SU-DHL-6 (cell line): Measurements from ENCODE around the gene THSD7B.

ENCODE experiments used
- H2AFZ ChIP-seq: fragments of 200-600 bp; sonication (generic); 2 replicates; pipeline ENCODE4 v1.6.1; 2014; ENCODE audit warnings: low read depth, mild to moderate bottlenecking, moderate library complexity, mixed read lengths, antibody characterized with exemption, low read length; ENCODE audit not compliant: severe bottlenecking
- H3F3A ChIP-seq: fragments of 200-600 bp; shearing (Covaris generic); 2 replicates; pipeline ENCODE4 v1.6.0; 2016; ENCODE audit warnings: antibody characterized with exemption, mild to moderate bottlenecking; ENCODE audit not compliant: insufficient read depth
- H3K27ac ChIP-seq: fragments of 200-600 bp; sonication (generic); 2 replicates; pipeline ENCODE4 v1.5.1; 2016; ENCODE audit warnings: low read depth, mild to moderate bottlenecking, low read length, moderate library complexity, mixed read lengths
- H3K27me3 ChIP-seq: fragments of 200-600 bp; sonication (generic), shearing (Covaris generic); 2 replicates; pipeline ENCODE4 v1.6.0; 2014; ENCODE audit warnings: mild to moderate bottlenecking, low read length
- H3K36me3 ChIP-seq: fragments of 200-600 bp; sonication (generic); 2 replicates; pipeline ENCODE4 v1.6.1; 2014; ENCODE audit warnings: mild to moderate bottlenecking, low read length, mixed read lengths
- H3K4me2 ChIP-seq: fragments of 300-600, 200-600 bp; shearing (Covaris generic), sonication (generic); 2 replicates; pipeline ENCODE4 v1.6.0; 2014; ENCODE audit warnings: low read length, low read depth, mild to moderate bottlenecking; ENCODE audit not compliant: poor library complexity, severe bottlenecking
- H3K4me3 ChIP-seq: fragments of 200-600 bp; sonication (generic); 2 replicates; pipeline ENCODE4 v1.5.1; 2014; ENCODE audit warnings: antibody characterized with exemption, low read length, mild to moderate bottlenecking, mixed read lengths; ENCODE audit not compliant: insufficient read depth, poor library complexity, severe bottlenecking
- H3K79me2 ChIP-seq: fragments of 200-600 bp; sonication (generic); 2 replicates; pipeline ENCODE4 v1.6.1; 2014; ENCODE audit warnings: mild to moderate bottlenecking, low read length, moderate library complexity; ENCODE audit not compliant: insufficient read depth
- H3K9ac ChIP-seq: fragments of 200-600 bp; sonication (generic); 2 replicates; pipeline ENCODE4 v1.7.0; 2014; ENCODE audit warnings: mild to moderate bottlenecking, low read length
- H3K9me2 ChIP-seq: fragments of 200-600 bp; sonication (generic); replicated peaks from 2 replicates; pipeline ENCODE4 v1.6.1; 2014; ENCODE audit warnings: low read length; ENCODE audit not compliant: insufficient read depth
- H3K9me3 ChIP-seq: fragments of 200-600 bp; sonication (generic); 2 replicates; pipeline ENCODE4 v1.6.1; 2014; ENCODE audit warnings: low read length, mixed read lengths; ENCODE audit not compliant: insufficient read depth
- H4K20me1 ChIP-seq: fragments of 200-600 bp; sonication (generic); 2 replicates; pipeline ENCODE4 v1.6.1; 2014; ENCODE audit warnings: low read depth, mild to moderate bottlenecking, antibody characterized with exemption, low read length, moderate library complexity, mixed read lengths
- EZH2phosphoT487 ChIP-seq: fragments of 200-600 bp; sonication (generic), shearing (Covaris generic); conservative IDR thresholded peaks from 2 replicates; pipeline ENCODE4 v1.6.1; 2018; ENCODE audit warnings: mild to moderate bottlenecking, antibody characterized with exemption, low read length, moderate library complexity, mixed read lengths
- TF ChIP-seq, protein P1 (sequence below): fragments of 200-600 bp; sonication (generic); IDR thresholded peaks from one replicate; pipeline ENCODE4 v1.5.1; 2017; ENCODE audit warnings: antibody characterized with exemption, mild to moderate bottlenecking, low read length, moderate library complexity; ENCODE audit not compliant: insufficient read depth, poor library complexity, severe bottlenecking

Gene THSD7B

DNA sequence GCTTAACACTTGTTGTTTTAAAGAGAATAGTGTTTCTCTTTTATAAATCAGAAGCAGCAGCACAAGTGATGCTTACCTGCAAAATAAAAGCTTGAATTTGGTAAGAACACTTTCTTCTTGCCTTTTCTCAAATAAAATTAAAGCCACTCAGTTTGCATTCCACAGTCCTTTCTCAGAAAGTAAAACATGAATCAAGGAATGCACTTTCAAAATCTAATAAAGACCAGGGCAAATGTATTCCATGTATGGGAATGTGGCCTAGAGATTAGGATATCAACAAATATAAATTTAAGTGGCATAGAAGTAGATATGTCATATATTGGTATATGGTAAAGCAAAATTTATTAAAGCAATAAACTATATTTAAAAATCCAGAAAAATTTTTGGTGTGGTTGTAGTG lies 352.8 kb downstream of the THSD7B start:
- no peak overlapping the region for H3K4me2 ChIP-seq
- no peaks in the 10 kb centered on the region for H3K9me2 ChIP-seq
- no peak overlapping the region for H3K27ac ChIP-seq
- H3K79me2 ChIP-seq = no peaks in the 10 kb centered on the region
- no peaks in the 10 kb centered on the region for H3K36me3 ChIP-seq
- TF ChIP-seq EZH2phosphoT487 = no peak
- TF ChIP-seq, protein P1, sequence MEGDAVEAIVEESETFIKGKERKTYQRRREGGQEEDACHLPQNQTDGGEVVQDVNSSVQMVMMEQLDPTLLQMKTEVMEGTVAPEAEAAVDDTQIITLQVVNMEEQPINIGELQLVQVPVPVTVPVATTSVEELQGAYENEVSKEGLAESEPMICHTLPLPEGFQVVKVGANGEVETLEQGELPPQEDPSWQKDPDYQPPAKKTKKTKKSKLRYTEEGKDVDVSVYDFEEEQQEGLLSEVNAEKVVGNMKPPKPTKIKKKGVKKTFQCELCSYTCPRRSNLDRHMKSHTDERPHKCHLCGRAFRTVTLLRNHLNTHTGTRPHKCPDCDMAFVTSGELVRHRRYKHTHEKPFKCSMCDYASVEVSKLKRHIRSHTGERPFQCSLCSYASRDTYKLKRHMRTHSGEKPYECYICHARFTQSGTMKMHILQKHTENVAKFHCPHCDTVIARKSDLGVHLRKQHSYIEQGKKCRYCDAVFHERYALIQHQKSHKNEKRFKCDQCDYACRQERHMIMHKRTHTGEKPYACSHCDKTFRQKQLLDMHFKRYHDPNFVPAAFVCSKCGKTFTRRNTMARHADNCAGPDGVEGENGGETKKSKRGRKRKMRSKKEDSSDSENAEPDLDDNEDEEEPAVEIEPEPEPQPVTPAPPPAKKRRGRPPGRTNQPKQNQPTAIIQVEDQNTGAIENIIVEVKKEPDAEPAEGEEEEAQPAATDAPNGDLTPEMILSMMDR = no peak
- no peak overlapping the region for H2AFZ ChIP-seq
- H3K9me3 ChIP-seq = no peaks in the 10 kb centered on the region
- H3K9ac ChIP-seq = no peak overlapping the region
- no peaks in the 10 kb centered on the region for H3F3A ChIP-seq
- H3K4me3 ChIP-seq = no peak overlapping the region
- H4K20me1 ChIP-seq = no peaks in the 10 kb centered on the region
- no peaks in the 10 kb centered on the region for H3K27me3 ChIP-seq

DNA sequence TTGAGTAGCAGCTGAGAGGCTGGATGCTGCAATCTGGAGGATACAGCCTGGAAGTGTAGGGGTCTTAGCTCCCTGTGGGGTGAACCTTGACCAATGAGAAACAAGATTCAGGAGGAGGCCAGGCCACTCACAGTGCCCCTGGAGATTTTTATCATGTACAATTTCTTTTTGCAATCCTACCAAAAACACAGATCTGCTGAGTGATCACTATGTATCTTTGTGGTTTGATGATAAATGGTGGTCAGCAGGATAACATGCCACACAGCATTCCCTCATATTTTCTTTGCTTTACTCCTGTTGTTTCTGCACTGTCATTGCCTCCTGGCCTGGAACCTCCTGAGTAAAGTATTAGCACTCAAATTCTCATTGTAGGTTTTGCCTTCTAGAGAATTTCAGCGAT lies 357.9 kb downstream of the THSD7B start:
- Histone ChIP-seq H3K9me2 (no peaks in the 10 kb centered on the region), H3K9ac (no peak overlapping the region), H3K79me2 (no peaks in the 10 kb centered on the region), H3K4me2 (no peak overlapping the region), H3K36me3 (no peaks in the 10 kb centered on the region), H3K27me3 (no peaks in the 10 kb centered on the region), H3F3A (no peaks in the 10 kb centered on the region), H3K9me3 (no peaks in the 10 kb centered on the region), H3K27ac (no peak overlapping the region), H2AFZ (no peak overlapping the region), H4K20me1 (no peaks in the 10 kb centered on the region), H3K4me3 (no peak overlapping the region)
- TF ChIP-seq, protein P1 = no peak
- TF ChIP-seq EZH2phosphoT487 = no peak

DNA sequence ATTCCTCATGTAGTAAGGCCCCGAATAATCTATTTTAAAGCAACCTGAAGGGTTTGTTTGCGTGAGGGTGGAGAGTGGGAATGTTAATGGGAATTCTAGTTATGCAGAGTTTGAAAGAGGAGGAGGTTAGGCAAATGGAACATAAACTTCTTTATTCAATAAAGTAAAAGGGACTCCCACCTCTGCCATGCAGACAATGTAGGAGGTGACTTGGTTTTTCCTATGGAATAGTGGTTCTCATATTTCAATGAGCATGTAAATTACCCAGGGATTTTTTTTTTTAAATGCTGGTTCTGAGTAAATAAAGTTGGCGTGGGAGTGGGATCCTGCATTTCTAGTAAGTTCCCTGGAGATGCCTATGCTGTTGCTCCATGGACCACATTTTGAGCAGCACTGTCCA lies 367.9 kb downstream of the THSD7B start:
- Histone ChIP-seq H4K20me1 (no peaks in the 10 kb centered on the region), H3K9me3 (no peaks in the 10 kb centered on the region), H3F3A (no peaks in the 10 kb centered on the region), H3K4me3 (no peak overlapping the region), H3K36me3 (no peaks in the 10 kb centered on the region), H3K79me2 (no peaks in the 10 kb centered on the region), H2AFZ (no peak overlapping the region), H3K27me3 (no peaks in the 10 kb centered on the region), H3K4me2 (no peak overlapping the region), H3K9me2 (no peaks in the 10 kb centered on the region), H3K27ac (no peak overlapping the region), H3K9ac (no peak overlapping the region)
- no peak for TF ChIP-seq EZH2phosphoT487

DNA sequence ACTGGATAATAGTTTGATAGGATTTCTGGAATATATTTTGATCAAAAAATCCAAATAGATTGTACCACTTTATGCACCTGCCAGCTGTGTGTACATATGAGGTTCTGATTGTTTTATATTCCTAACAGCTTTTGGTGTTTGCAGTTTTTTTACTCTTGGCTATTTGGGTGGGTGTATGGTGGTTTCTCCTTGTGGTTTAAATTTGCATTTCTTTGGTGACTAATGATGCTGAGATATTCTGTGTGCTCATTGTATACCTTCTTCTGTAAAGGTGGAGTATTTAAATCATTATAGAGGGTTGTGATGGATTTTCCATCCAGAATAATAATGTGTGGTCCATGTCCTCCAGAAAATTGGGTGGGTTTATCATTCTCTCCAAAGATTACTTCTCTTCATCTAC lies 372.9 kb downstream of the THSD7B start:
- no peak overlapping the region for H3K27ac ChIP-seq
- no peaks in the 10 kb centered on the region for H3K9me3 ChIP-seq
- no peak overlapping the region for H3K4me3 ChIP-seq
- H3K36me3 ChIP-seq = no peaks in the 10 kb centered on the region
- H3K9ac ChIP-seq = no peak overlapping the region
- H3F3A ChIP-seq = no peaks in the 10 kb centered on the region
- H3K79me2 ChIP-seq = no peaks in the 10 kb centered on the region
- H3K9me2 ChIP-seq = no peaks in the 10 kb centered on the region
- H4K20me1 ChIP-seq = no peaks in the 10 kb centered on the region
- H3K27me3 ChIP-seq = no peaks in the 10 kb centered on the region
- TF ChIP-seq, protein P1 = no peak
- TF ChIP-seq EZH2phosphoT487 = no peak
- H3K4me2 ChIP-seq = no peak overlapping the region
- H2AFZ ChIP-seq = no peak overlapping the region
